ENCODE measurements around the gene ANKMY1.

Gene ANKMY1, protein sequence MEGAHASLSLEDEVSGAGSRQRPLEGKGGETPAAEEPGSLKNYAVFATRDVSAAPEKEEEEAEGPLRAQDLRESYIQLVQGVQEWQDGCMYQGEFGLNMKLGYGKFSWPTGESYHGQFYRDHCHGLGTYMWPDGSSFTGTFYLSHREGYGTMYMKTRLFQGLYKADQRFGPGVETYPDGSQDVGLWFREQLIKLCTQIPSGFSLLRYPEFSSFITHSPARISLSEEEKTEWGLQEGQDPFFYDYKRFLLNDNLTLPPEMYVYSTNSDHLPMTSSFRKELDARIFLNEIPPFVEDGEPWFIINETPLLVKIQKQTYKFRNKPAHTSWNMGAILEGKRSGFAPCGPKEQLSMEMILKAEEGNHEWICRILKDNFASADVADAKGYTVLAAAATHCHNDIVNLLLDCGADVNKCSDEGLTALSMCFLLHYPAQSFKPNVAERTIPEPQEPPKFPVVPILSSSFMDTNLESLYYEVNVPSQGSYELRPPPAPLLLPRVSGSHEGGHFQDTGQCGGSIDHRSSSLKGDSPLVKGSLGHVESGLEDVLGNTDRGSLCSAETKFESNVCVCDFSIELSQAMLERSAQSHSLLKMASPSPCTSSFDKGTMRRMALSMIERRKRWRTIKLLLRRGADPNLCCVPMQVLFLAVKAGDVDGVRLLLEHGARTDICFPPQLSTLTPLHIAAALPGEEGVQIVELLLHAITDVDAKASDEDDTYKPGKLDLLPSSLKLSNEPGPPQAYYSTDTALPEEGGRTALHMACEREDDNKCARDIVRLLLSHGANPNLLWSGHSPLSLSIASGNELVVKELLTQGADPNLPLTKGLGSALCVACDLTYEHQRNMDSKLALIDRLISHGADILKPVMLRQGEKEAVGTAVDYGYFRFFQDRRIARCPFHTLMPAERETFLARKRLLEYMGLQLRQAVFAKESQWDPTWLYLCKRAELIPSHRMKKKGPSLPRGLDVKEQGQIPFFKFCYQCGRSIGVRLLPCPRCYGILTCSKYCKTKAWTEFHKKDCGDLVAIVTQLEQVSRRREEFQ

DNA sequence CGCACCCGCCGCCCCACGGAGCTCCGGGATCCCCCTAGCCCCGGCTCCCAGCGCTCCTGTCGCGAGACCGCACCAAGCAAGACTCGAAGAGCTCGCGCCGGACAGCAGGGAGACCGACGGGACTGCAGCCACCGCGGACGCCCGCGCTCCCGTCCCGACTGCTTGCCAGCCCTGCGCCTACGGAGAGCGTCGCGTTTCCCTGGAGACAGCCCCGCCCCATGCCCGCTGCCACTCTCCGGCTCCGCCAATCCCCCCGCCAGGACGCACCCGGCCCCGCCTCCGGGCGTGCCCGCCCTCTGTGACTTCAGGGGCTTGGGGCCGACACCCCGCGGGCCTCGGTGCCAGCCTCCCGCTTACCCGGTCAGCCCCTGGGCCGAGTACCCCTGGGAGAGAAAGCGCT, at the start of gene ANKMY1:
TSS of gene ANKMY1 (minus strand) at position 181 of the 400 bp plus-strand sequence. CDS start 653 bp downstream, outside the sequence.
- peak; percentile 69 to 72 for DNase-seq

- DNase-seq: no peak
Observed at GRCh38 chr2:240605867-240606743, 48.3 kb upstream of the ANKMY1 start.

- no peak for DNase-seq
Observed at GRCh38 chr2:240604939-240605716, 47.3 kb upstream of the ANKMY1 start.

DNA sequence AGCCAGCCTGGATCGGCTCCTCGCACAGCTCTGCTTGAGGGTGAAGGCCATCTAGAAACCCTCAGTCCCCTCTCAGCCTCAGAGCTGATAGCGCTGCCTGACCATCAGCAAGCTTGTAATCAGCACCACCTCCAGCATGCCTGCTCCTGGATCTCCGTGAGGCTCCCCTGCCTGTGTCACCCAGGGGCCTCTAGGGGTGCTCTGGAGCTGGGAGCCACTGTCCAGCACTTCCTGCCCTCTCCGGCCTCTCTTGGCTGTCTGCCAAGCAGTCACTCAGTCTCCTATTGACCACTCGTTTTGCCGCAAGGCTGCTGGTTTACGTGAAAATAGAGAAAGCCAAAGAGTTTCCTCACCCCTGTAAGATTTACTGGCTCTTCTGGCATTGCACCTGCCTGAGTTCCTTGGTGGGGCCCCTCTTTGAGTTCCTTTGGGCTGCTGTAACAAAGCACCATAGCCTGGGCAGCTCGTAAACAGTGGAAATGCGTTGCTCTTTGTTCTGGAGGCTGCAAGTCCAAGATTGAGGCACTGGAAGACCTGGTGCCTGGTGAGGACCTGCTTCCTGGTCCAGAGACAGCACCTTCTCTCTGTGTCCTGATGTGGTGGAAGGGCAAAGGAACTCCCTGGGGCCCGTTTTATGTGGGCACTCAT, 46.6 kb upstream of the ANKMY1 start:
- DNase-seq: peak in 1 of 2 donors; percentile 49

- DNase-seq: no peak
Observed at GRCh38 chr2:240603846-240604245, 46.1 kb upstream of the ANKMY1 start.

DNA sequence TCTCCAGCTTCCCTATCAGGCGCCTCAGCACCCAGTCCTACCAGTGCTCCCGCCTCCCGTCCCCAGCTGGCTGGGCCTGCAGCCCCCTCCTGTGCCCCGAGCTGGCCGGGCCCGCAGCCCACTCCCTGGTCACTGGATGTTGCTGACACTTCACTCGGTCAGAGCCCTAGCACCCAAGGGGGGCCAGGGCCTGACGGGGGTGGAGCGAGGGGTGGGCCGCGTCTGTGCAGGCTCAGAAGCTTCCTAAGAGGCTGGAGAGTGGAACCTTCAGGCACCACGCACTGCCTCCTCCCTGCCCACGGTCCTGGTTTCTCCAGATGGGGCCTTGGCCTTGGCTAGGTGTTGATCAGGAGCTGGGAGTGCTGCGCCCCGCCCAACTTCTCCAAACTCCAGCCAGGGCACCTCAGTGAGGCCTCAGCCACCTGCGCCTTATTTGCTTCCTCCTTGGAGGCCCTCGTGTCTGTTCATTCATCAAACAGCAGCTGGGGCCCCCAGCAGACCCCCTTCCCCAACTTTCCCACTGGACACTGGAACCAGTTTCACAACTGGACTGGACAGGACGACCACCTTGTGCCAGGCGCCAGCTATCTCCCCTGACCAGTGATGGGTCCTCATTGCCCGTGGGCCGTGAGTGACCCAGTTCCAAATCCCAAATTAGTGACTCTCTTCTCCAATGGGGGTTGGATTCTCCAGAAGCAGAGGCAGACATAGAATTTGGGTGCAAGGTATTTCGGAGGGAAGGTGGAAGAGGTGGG, 45.5 kb upstream of the ANKMY1 start:
- DNase-seq: no peak

- no peak for DNase-seq
Observed at GRCh38 chr2:240602266-240603050, 44.7 kb upstream of the ANKMY1 start.

DNA sequence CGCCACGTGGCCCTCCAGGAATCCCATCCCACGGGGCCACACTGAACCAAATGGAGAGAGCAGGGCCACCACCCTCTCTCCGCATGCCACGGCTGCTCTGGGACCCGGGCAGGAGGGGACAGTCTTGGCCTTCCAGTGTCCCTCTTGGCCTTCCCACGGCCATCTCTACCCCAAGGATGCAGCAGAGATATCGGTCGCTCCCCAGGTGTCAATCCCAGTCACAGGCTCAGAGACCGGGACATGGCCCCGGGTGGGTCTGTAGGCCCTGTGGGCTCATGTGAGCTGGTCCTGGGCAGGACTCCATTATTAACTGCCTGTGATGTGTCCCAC, 44.0 kb upstream of the ANKMY1 start:
- no peak for DNase-seq

GRCh38 chr2:240601061-240601830, 43.5 kb upstream of the ANKMY1 start:
- DNase-seq: no peak

DNA sequence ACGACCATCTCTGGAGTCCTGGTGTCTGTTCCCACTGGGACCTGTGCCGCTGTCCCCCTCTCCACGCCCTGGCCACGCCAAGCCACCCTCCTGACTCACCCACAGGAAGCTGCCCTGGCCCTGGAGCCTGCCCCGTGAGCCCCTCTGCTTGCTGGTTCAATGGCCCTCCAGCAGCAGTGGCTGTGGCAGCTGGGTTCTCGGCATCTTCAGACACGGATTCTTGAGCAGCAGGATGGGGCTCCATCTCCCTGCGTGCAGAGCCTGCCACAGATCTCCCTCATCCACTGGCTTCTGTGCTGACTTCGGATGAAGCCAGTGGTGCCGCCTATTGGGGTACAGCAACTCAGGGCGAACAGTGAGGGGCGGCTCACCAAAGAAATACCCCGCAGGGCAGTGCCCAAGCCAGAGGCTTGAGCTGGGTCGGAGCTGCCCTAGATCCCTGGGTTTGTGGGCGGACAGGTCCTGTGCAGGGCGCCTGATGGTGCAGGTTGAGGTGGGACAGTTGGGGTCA, 42.7 kb upstream of the ANKMY1 start:
- DNase-seq: no peak

DNA sequence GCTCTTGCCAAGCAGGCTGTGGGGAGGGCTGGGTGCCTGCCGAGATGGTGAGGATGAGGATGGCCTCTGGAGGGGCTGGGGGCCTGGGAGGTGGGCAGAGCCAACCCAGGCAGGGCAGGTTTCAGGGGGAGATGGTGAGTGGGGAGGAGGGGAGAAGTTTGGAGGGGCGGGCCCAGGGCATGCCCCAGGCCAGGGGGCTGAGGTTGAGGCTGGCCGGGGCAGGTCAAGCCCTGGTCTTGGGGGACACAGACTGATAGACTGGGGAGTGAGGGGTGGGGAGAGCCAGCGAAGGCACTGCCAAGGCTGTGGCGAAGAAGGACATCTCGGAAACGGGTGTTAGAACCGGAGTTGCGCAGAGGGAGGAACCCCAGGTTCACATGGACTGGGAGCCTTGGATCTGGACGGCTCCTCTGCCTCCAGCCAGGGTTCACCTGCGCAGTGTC, 41.4 kb upstream of the ANKMY1 start:
- no peak for DNase-seq

GRCh38 chr2:240598311-240598911, 40.6 kb upstream of the ANKMY1 start:
- DNase-seq: no peak

DNA sequence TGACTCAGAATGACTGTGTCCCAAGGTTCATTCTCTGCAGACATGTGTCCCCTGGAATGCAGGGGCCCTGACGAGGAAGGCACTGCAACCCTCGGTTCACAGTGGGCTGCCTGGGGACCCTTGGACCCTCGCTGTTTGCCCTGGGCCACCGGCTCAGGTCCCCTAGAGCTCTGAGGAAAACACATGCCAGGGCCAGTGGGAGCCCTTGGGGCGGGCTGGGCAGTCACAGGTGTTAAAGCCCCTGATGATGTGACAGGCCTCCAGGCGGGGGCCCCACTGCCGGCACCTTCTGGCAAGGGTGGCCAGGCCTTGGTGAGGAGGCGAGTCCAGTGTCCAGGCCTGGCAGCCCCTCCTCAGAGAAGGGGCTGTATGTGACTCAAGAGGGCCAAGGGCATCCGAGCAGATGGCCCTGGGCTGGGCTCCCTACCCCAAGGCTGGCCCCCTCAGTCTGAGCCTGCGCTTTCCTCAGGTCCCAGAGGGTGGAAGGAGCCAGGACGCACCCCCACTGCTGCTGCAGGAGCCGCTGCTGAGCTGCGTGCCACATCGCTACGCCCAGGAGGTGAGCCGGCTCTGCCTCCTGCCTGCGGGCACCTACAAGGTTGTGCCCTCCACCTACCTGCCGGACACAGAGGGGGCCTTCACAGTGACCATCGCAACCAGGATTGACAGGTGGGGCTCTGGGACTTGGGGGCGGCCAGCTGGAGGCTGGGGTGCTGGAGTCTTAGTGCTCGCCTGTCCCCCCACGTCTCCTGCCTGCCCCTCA, 39.8 kb upstream of the ANKMY1 start:
- DNase-seq: no peak

GRCh38 chr2:240597054-240597418, 39.2 kb upstream of the ANKMY1 start:
- no peak for DNase-seq

- DNase-seq: no peak
Observed at GRCh38 chr2:240596491-240596931, 38.7 kb upstream of the ANKMY1 start.

DNA sequence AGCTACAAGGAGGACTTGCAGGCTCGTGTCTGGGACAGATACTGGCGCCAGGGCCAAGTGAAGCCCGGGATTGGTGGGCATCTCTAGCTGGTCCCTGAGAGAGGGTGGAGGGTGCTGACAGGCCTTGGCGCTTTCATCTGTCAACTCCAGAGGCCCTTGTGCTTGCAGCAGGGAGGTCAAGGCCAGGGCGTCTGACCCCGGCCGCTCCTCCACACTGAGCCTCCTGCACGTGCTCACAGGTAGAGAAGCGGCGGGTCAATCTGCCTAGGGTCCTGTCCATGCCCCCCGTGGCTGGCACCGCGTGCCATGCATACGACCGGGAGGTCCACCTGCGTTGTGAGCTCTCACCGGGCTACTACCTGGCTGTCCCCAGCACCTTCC, 38.3 kb upstream of the ANKMY1 start:
- DNase-seq: no peak

DNA sequence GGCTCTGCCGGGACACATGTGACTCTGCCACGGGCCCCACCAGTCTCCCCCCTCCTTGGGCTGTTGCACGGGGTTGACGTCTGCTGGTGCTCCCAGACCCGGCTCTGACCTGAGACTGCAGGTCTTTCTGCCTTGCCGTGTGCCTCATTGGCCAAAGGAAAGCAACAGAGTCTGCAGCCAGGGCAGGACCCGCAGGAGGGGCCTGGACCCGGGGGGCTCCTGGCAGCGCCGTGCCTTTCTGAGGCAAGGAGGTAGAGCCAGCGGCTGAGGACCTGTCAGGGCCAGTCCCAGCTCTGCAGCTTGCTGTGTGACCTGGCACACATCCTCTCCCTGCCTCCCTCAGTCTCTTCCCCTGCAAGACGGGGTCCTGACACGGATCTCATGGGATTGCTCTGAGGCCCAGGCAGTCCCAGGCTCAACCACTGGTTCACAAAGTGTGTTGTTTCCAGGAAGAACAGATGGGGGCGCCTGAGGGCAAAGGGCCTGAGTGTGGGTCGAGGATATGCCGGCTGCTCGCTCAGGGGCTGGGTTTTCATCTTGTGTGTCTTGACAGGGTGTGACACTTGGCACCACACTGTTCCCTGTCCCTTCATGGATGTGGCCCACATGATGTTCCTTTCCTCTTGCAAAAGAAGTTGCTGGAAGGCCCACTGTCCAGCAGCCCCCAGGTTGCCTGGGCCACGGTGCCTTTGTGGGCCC, 37.7 kb upstream of the ANKMY1 start:
- peak; percentile 34 to 35 for DNase-seq
